SHP77 treated with DMSO at 0.1 percent for 48 hours (cell line): Measurements from ENCODE around the gene UGDH.
"Not testable (repeated sequence)": the region's sequence is repeated elsewhere in the genome, so short reads cannot be mapped to it uniquely, and the experiment has no call there.

ENCODE experiments used
- DNase-seq: peaks from one replicate; lab custom pipeline; 2025; lab: John Stamatoyannopoulos, UW

The UGDH gene

DNA sequence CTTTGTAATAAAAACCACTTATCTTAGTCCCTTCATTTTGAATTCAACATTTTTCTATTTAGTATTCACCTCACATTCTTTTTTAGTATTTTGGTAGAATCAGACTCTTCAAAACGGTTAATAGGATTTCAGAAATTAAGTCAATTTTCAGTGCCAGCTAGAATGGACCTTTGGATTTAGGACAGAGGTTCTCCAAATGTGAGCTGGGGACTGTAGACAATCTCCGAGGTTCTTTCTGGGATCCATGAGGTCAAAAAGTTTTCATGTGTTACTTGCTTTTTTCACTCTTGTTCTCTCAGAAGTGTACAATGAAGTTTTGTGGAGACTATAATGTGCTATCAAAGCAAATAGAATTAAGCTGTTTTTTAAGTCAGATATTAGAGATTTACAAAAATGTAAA lies 2.3 kb upstream of the UGDH start:
- DNase-seq = no peak

DNA sequence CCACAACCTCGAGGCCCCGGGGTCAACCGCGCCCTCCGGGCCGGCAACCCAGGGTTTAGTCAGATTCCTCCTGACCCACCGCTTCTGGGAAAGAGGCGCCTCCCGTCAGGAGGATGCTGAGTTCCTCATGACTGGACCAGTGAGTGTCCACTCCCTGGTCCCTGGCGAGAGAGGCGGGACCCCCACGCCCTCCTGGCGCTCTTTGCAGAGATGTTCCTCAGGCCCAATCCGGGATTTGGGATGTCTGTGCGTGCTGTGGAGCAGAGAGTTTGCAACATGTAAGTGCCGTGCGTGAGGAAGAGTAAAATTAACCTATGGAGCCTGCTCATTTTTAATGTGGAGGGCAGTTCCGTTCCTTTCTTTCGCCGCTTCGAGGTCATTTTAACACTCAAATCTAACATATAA lies 824 bp upstream of the UGDH start:
- DNase-seq = no peak

DNA sequence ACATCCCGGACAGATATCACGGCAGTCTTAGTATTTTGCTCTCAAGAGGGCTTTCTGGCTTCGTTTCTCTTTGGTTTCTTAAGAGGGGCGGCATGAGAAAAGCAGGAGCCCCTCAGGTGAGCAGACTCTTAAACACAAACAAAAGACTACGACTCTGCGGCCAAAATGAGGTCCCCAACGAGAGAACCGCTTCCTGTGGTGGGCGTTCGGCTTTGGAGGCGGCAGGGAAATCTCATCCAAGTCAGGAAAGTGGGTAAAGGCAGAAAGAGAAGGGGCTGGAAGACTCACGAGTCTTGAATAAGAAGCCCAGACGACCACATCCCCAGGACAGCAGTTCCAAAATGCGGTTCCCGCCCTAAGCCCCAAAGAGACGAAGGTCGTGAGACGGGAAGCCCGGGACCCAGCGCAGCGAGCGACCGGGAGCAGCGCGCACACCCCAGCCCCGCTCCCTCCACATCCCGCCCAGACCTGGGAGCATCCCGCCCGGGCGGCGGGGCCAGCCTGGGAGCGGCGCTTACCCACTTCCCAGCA lies 409 bp downstream of the UGDH start:
- DNase-seq = no peak

DNA sequence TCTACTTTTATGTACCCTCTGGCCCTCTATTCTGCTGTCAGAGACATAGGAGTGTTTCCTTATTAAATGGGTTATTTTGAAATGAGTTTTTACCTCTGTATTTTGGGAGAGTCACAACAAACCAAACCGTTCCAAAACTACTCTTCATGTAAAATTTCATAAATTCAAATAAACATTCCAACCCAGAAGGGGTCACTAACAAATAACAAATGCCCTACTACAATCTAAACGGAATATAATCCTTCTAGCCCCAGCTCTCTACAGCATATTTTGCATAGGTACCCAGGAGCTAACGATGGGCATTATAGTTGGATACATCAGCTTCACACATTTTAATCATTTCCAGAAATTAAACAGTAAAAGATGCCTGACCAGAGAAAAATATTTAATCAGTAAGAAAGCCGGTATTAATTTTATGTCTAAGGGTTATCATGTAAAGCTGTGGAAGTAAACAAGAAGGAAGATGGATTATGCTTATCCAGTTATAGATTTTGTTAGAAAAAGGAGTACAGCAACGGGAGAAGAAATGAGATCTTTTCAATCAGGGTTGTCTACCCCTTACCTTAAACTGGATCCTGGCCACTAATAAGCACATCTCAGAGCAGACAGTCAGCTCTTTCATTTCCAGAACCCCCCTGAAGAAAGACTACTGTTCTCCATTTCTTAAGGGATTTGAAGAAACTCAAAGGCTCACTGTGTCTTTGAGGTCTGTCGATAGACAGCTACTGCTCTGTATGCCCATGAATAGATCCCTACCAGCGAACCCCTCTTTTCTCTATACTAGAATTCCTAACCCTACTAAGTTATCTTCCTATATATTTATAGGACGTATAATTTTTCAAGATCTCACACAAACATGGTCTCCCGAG lies 1.2 kb downstream of the UGDH start:
- DNase-seq = no peak

DNA sequence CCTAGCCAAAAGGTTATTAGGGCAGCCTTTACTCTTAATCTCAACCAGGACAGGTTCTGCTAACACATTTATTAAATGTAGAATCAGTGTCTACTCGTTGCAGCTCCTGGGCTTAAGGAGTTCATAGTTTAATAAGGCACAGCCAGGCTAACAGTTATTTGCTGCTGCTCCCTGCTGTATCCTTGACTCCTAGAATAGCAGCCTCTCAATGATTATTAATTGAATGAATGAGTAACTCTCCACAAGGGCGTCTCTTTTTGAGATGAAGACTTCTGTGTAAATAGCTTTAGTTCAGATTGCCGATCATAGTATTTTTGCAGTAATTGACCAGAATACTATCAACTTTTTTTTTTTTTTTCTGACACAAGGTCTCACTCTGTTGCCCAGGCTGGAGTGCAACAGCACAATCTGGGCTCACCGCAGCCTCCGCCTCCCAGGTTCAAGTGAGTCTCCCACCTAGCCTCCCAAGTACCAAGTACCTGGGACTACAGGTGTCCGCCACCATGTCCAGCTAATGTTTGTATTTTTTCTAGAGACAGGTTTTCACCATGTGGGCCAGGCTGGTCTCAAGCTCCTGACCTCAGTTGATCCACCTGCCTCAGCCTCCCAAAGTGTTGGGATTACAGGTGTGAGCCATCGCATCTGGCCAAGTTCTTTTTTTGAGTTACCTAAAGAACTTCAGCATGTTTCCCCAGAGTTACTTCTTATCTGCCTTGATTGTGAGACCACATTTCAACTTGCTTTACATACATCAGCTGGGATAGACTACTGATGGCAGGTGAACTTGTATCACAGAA lies 2.9 kb downstream of the UGDH start:
- DNase-seq = no peak

DNA sequence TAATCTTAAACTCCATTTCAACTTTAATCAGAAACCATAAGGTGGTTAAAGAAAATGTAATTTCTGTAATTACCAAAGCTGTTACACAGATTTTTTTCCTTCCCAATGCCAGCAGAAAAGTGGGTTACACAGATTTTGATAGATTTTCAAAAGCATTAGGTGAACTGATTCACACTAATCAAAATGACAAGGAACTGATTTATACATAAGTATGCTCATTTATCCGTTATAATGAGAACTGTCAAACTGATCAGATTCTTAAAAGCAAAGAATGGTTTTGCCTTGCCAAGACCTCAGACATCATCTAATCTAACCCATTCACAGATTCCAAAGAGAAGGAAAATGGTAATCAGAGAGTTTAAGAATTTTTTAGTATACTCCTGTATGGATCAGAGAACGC lies 5.2 kb downstream of the UGDH start:
- DNase-seq = no peak

DNA sequence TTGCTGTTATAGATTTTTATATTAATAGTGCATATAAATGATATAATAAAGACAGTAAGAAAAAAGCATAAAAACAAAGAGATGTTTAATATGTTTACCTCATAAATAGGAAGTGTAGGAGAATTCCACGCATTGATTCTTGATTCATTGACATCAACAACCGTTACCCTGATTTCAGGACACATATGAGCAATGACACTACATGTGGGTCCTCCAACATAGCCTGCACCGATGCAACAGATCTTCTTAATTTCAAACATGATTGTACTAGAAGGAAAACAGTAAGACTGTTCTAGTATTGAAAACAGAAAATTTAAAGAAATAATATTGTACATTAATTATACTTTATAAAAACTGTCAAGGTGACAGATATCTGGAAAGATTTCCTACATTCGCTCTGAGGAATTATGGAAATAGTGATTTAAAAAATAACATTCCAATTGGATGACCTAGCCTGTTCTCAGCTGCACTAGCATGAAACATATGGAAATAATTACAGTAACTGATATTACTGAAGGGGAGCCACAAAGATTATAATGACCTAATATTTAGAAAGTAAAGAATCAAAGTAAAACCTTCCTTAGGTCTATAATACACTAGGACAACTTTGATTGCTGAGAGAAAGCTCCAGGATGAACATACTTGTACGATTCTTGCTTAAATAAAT lies 5.9 kb downstream of the UGDH start:
- no peak for DNase-seq

DNA sequence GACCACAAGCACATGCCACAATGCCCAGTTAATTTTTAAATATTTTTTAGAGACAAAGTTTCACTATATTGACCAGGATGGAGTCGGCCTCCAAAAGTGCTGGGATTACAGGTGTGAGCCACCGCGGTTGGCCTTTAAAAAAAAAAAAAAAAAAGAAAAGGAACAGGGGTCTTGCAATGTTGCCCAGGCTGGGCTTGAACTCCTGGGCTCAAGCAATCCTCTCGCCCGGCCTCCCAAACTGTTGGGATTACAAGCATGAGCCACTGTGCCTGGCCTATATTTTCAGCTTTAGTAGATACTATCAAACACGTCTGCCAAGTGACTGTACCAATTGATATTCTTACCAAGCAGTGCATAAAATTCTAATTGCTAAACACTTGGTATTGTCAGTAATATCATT lies 8.8 kb downstream of the UGDH start:
- no peak for DNase-seq

DNA sequence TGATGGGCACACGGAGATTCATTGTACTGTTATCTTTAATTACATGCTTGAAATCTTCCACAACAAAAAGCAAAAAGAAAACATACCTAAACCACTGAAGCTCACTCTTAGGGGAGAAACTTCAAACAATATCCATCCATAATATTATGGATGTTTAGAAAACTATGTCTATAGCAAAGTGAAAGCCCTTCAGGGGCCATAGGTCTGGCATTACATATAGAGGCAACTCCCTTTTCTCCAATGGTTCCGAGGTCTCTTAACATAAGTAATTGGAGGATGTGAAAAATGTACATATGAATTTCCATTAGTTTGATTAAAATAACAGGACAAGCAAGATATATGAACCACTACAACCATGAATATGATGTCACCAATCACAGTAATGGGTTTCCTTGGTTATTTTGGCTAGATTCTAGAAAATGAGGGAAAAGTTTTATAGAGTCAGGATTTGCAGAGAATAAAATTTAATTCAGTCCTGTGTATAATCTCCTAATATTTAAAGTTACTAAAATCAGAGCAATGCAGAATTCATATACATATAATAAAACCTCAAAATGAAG lies 10.8 kb downstream of the UGDH start:
- no peak for DNase-seq

DNA sequence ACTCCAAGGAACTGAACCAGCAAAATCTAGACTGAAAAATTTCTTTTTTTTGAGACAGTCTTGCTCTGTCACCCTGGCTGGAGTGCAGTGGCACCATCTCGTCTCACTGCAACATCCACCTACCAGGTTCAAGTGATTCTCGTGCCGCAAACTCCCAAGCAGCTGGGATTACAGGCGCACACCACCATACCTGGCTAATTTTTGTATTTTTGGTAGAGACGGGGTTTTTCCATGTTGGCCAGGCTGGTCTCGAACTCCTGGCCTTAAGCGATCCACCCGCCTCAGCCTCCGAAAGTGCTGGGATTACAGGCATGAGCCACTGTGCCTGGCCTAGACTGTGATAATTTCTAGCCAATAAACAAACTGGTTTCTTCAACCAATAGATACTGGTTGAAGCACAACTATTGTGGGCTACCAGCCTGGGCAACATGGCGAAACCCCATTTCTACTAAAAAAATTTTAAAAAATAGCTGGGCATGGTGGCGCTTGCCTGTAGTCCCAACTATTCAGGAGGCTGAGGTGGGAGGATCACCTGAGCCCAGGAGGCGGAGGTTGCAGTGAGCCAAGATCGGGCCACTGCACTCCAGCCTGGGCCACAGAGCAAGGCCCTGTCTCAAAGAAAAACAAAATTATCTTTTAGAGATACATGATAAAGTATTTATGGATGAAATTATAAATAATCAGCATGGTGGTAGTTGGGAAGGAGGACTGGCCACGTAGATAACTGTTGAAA lies 11.4 kb downstream of the UGDH start:
- not testable (repeated sequence) for DNase-seq

DNA sequence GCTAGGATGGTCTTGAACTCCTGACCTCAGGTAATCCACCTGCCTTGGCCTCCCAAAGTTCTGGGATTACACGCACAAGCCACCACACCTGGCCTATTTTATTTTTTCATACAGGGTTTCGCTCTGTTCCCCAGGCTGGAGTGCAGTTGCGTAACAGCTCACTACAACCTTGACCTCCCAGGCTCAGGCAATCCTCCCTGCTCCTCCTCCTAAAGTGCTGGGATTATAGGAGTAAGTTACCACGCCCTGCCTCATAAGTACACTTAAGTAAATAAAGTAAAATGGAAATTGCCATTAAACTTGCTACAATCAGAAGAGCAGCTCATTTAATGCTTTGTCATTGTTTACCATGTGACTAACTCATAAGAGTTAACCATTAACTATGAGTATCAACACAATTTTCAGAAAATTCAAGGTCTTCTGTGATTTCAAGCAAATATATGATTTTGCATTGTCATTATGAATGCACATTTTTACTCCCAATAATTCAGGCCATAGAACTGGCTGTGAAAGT lies 12.3 kb downstream of the UGDH start:
- no peak for DNase-seq

DNA sequence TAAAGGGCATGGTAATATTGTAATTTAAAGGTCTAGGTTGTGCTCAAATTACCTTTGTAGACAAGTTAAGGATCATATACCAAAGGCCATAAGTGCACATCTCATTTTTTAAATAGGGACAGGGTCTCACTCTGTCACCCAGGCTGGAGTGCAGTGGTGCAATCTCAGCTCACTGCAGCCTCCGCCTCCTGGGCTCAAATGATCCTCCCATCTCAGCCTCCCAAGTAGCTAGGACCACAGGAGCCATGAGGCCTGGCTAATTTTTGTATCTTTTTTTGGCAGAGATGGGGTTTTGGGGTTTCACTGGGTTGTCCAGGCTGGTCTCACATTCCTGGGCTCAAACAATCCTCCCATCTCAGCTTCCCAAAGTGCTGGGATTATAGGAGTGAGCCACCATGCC lies 13.0 kb downstream of the UGDH start:
- not testable (repeated sequence) for DNase-seq

DNA sequence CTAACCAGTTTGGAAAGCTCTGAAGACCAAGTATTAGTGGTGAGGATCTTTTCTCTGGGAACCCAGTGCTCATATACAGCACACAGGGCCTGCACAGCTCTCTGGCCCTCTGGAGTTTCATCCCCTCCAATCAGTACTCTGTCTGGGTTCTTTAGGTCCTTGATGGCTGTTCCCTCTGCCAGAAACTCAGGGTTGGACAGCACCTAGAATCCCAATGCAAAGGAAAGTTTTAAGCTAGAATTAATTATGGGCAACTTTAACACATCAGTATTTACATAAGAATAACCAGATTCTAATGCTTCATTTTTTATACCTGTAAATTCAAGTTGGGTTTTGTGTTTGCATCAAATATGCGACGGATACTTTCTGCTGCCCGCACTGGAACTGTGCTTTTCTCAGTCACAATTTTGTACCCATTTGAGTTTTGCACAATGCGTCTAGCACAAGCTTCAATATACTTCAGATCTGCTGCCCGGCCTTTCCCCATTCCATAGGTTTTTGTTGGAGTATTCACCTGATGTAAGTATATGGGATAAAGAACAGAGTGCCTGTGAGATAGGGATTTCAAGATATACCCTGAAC lies 16.8 kb downstream of the UGDH start:
- DNase-seq = no peak

DNA sequence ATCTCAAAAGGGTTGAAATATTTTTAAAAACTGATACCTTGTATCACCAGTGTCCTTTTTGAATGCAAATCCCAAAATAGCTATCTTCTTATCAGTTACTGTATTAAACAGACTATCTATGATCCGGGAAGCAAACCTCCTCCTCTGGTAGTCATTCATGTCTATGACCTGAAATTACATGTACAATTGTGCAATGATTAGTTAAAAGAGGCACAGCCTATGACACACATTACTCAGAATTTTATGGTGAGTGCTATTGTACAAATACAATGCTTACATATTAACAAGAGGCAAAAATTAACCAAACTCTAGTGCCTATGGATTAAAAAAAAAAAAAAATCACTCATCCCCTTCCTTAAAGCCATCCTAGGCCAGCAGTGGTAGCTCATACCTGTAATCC lies 21.7 kb downstream of the UGDH start:
- no peak for DNase-seq

DNA sequence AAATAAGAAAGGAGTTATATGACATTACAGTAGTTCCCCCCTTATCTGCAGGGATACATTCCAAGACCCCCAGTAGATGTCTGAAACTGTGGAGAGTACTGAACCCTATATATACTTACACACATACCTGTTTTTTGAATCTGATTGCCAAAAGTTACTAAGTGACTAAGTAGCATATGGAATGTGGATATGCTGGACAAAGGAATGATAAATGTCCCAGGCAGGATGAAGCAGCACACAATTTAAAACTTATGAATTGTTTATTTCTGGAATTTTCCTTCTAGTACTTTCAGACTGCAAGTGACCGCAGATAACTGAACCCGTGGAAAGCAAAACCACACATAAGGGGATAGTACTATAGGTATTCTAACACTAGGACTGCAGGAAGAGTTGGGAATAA lies 22.7 kb downstream of the UGDH start:
- no peak for DNase-seq

DNA sequence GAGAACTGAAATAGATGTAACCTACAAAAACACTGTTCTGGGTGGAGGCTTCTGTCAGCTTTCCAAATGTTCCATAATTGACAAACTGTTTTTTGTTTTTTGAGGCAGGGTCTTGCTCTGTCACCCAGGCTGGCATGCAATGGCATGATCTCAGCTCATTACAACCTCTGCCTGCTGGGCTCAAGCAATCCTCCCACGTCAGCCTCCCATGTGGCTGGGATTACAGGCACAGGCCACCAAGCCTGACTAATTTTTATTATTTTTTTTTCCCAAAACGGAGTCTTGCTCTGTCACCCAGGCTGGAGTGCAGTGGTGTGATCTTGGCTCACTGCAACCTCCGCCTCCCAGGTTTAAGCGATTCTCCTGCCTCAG lies 24.6 kb downstream of the UGDH start:
- not testable (repeated sequence) for DNase-seq

DNA sequence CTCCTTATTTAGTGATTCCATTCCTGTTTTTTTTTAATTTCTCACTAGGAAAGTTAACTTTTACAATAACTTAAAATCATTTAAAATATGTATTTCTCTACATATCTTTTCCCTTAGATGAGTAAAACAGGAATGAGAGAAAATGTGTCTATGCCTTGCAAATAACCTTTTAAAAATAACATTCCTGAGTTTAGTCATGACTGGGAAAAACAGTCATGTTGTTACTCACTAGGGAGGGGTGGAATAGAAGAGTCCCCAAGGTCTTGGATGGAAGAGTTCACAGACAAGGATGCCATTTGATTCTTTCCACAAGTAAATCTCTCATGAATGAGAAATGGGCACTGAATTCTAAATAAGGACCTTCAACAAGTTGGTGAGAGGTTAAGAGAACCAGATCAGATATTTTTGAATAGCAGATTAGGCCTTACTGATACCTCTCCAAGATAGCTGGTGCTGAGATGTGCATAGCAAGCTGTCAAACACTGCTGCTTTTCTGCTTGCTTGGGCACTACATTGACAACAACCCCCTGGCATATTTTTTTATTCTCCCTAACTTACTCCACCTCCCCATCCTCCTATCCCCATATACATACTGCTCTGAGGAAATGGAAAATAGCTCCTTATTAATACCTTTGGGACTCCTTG lies 25.1 kb downstream of the UGDH start:
- DNase-seq = no peak

DNA sequence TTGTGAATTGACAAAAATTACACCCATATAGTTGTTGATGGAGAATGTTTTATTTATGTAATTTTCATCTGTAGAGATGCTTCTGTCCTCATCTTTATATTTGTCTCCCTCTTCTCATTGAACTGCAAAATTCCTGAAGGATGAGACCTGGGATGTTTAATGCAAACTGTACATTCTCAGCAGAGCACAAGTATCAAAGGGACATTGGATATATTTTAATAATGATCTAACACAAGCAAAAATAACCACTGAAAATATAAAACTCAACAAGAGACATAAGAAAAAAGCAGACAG lies 28.6 kb downstream of the UGDH start:
- DNase-seq = no peak

DNA sequence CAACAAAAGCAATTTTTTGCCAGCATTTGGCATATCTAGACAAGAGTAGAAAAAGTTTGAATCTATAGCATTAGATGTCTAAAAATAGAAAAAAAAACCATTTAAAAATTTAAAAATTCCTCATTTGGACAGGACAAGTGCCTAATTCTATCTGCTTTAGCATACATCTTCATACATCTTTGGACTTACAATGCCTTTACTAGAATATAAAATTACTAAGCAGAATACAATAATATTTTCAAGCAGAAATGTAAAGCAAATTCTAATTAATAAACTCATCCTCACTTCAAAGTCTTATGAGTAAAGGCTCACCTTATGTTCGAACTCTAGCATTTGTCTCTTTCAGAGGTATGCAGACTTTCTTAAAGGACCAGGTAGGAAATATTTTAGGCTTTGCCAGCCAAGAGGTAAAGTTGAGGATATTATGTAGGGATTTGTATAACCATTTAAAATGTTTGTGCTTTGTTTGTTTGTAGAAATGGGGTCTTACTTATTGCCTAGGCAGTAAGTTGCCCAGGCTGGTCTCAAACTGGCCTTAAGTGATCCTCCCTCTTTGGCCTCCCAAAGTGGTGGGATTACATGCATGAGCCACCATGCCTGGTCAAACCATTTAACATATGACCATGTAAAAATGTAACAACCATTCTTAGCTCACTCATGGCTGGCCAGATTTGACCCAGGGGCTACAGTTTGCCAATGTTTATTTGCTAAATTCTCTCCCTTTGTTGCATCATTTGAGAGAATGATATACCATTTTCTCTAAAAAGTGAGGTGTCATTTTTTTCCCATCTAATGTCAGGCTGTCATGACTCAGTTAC lies 29.1 kb downstream of the UGDH start:
- DNase-seq = no peak
